ENCODE measurements around the gene SCN1B.

DNA sequence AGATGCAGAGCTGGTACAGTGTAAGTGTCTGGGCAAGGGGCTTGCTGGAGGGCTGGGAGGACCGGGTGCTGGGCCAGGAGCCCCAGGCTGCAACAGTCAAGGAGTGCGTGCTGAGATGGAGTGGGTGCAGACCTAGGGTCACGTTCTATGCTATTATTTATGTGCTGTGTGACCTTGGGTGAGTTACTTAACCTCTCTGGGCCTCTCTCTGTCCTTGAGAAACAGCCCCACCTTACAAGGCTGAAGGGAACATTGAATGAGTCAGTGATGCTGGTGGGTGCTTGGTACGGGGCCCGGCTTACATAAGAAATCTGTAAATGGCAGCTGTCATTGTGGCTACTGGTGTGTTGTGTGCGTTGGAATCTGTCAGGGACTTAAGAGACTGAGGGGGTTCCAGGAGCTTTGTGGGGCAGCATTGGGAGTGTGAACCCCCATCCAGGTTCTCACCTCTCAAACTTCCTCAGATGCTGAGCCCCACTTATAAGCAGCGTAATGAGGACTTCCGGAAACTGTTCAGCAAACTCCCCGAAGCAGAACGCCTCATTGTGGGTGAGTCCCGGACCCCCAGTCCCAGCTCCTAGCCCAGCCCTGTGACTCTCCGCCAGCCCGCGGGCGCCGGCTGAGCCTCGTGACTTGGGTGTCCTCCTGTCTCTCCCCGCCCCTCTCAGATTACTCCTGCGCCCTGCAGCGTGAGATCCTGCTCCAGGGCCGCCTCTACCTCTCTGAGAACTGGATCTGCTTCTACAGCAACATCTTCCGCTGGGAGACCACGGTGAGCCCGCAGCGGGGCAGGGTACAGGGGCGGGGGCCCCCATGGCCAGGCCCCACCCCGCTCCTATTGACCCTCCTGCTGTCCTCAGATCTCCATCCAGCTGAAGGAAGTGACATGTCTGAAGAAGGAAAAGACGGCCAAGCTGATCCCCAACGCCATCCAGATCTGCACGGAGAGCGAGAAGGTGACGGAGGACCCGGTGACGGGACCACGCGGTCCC lies 20.6 kb upstream of the SCN1B start:
- TF ChIP-seq CTCF (IDR thresholded peaks at IDR 0.05), result no peak
- TF ChIP-seq POLR2A (IDR thresholded peaks at IDR 0.05), result no peak
- no peak for TF ChIP-seq EP300 (IDR thresholded peaks at IDR 0.05)
